H1 (cell line): ENCODE measurements around the gene EPS8. TPM values are rescaled to one million over a fixed set of nuclear protein-coding genes. Genes with fewer than 3 reads are reported as not detected.

Experiments
- CTCF ChIA-PET: fragments of 300-600 bp; sonication (Branson Sonifier 250); formaldehyde crosslinking; loops from one replicate; lab custom pipeline; 2021; ENCODE audit not compliant: partially characterized antibody; lab: Charles Lee
- POLR2A ChIA-PET: fragments of 300-600 bp; sonication (Branson Sonifier 250); formaldehyde crosslinking; loops from one replicate; lab custom pipeline; 2021; ENCODE audit warnings: inconsistent platforms; ENCODE audit not compliant: partially characterized antibody; lab: Charles Lee
- DNase-seq, 2 experiments: peaks; one replicate each; pipeline versions ENCODE4 v3.0.0 to v3.0.0-alpha.2; 2010 to 2022; ENCODE audit warnings: low spot score in 2 of 2, low read depth in 1 of 2, mixed read lengths in 1 of 2
- FAIRE-seq: peaks from 2 replicates; lab custom pipeline; 2011; peaks lifted over from hg19 to GRCh38; lab: Jason Lieb, UNC
- H2AFZ ChIP-seq: 2 replicates; pipeline ENCODE4 v1.8.1; 2012; ENCODE audit warnings: low read length, inconsistent platforms
- H2AK5ac ChIP-seq: 2 replicates; pipeline ENCODE4 v1.6.1; 2013; ENCODE audit warnings: low read depth, low read length
- H2BK120ac ChIP-seq: replicated peaks from 2 replicates; pipeline ENCODE3; 2013; ENCODE audit warnings: low read depth, low read length, inconsistent platforms
- H2BK12ac ChIP-seq: 2 replicates; pipeline ENCODE4 v1.6.1; 2013; ENCODE audit warnings: low read depth, low read length
- H2BK15ac ChIP-seq: 2 replicates; pipeline ENCODE4 v1.6.1; 2013; ENCODE audit warnings: low read length
- H2BK20ac ChIP-seq: 2 replicates; pipeline ENCODE4 v1.6.1; 2013; ENCODE audit warnings: low read length
- H2BK5ac ChIP-seq: 2 replicates; pipeline ENCODE4 v1.6.1; 2013; ENCODE audit warnings: low read depth, low read length
- H3K14ac ChIP-seq: 2 replicates; pipeline ENCODE4 v1.6.1; 2013; ENCODE audit warnings: inconsistent platforms; ENCODE audit not compliant: insufficient read length
- H3K18ac ChIP-seq: 2 replicates; pipeline ENCODE4 v1.6.1; 2013; ENCODE audit warnings: low read length; ENCODE audit errors: extremely low read depth
- H3K23ac ChIP-seq: 2 replicates; pipeline ENCODE4 v1.6.1; 2013; ENCODE audit warnings: inconsistent platforms; ENCODE audit not compliant: insufficient read length
- H3K23me2 ChIP-seq: 2 replicates; pipeline ENCODE4 v1.6.1; 2013; ENCODE audit warnings: low read depth, low read length
- H3K27ac ChIP-seq: 2 replicates; pipeline ENCODE4 v1.6.1; 2011; ENCODE audit warnings: low read depth, low read length, inconsistent platforms
- H3K27me3 ChIP-seq, 4 experiments: replicated peaks in 1 of 4; 1 replicate in 1 of 4; 2 replicates in 3 of 4; pipeline versions ENCODE4 v1.6.1 to v1.8.1; 2011 to 2013; ENCODE audit warnings: low read length in 3 of 4, mild to moderate bottlenecking in 3 of 4, inconsistent platforms in 2 of 4, mixed read lengths in 2 of 4, moderate library complexity in 1 of 4; ENCODE audit not compliant: control insufficient read depth in 3 of 4, insufficient read depth in 3 of 4; ENCODE audit errors: extremely low read depth in 1 of 4
- H3K36me3 ChIP-seq, 4 experiments: 2 replicates each; pipeline versions ENCODE4 v1.6.1 to v1.8.1; 2011 to 2013; ENCODE audit warnings: mild to moderate bottlenecking in 4 of 4, low read length in 3 of 4, moderate library complexity in 2 of 4, control low read depth in 1 of 4, inconsistent platforms in 1 of 4; ENCODE audit not compliant: insufficient read depth in 4 of 4, control insufficient read depth in 2 of 4
- H3K4ac ChIP-seq: replicated peaks from 2 replicates; pipeline ENCODE3; 2013; ENCODE audit warnings: low read length, low read depth, mixed read lengths, inconsistent platforms; ENCODE audit not compliant: insufficient read length
- H3K4me1 ChIP-seq, 4 experiments: replicated peaks in 1 of 4; 1 replicate in 1 of 4; 2 replicates in 3 of 4; pipeline versions ENCODE4 v1.6.1 to v1.8.1; 2011 to 2013; ENCODE audit warnings: low read length in 3 of 4, inconsistent platforms in 2 of 4, mixed read lengths in 1 of 4; ENCODE audit not compliant: insufficient read depth in 4 of 4, control insufficient read depth in 3 of 4
- H3K4me2 ChIP-seq, 2 experiments: 2 replicates each; pipeline versions ENCODE4 v1.6.1 to v1.8.1; 2011 to 2013; ENCODE audit warnings: low read depth in 2 of 2, low read length in 2 of 2, control low read depth in 1 of 2, inconsistent platforms in 1 of 2, mild to moderate bottlenecking in 1 of 2; ENCODE audit not compliant: insufficient read depth in 1 of 2
- H3K4me3 ChIP-seq, 4 experiments: fragments of 200-600, 300-600 bp in 1 of 4; sonication (generic), shearing (Covaris generic), sonication (Bioruptor Twin) in 1 of 4; 2 replicates each; pipeline versions ENCODE4 v1.5.1 to v1.8.1; 2011 to 2016; ENCODE audit warnings: low read length in 4 of 4, low read depth in 3 of 4, control low read depth in 2 of 4, inconsistent platforms in 2 of 4, mild to moderate bottlenecking in 2 of 4, mixed read lengths in 1 of 4, moderate library complexity in 1 of 4; ENCODE audit not compliant: insufficient read depth in 2 of 4; ENCODE audit errors: extremely low read depth in 1 of 4
- H3K56ac ChIP-seq: replicated peaks from 2 replicates; pipeline ENCODE3; 2013; ENCODE audit warnings: low read depth, mild to moderate bottlenecking, mixed read lengths, low read length, inconsistent platforms; ENCODE audit not compliant: insufficient read length
- H3K79me1 ChIP-seq: 2 replicates; pipeline ENCODE4 v1.6.1; 2013; ENCODE audit warnings: low read depth, low read length, control low read depth
- H3K79me2 ChIP-seq, 2 experiments: 2 replicates each; pipeline versions ENCODE4 v1.6.1 to v1.8.1; 2012 to 2013; ENCODE audit warnings: low read length in 2 of 2, mild to moderate bottlenecking in 2 of 2, inconsistent platforms in 1 of 2; ENCODE audit not compliant: insufficient read depth in 2 of 2, control insufficient read depth in 1 of 2
- H3K9ac ChIP-seq, 4 experiments: replicated peaks in 1 of 4; 1 replicate in 1 of 4; 2 replicates in 3 of 4; pipeline versions ENCODE4 v1.6.1 to v1.8.1; 2011 to 2013; ENCODE audit warnings: low read depth in 3 of 4, low read length in 3 of 4, control low read depth in 2 of 4, mild to moderate bottlenecking in 2 of 4, moderate library complexity in 2 of 4, inconsistent platforms in 1 of 4; ENCODE audit errors: extremely low read depth in 1 of 4
- H3K9me3 ChIP-seq, 2 experiments: 2 replicates each; pipeline versions ENCODE4 v1.6.1 to v1.8.1; 2012 to 2013; ENCODE audit warnings: mild to moderate bottlenecking in 2 of 2, moderate library complexity in 2 of 2, control low read depth in 1 of 2, inconsistent platforms in 1 of 2, low read depth in 1 of 2, low read length in 1 of 2, mixed read lengths in 1 of 2; ENCODE audit not compliant: insufficient read depth in 2 of 2
- H4K20me1 ChIP-seq, 2 experiments: replicated peaks in 1 of 2; 2 replicates each; pipeline versions ENCODE3 to v1.8.1; 2011 to 2013; ENCODE audit warnings: inconsistent platforms in 2 of 2, low read length in 2 of 2, mild to moderate bottlenecking in 1 of 2; ENCODE audit not compliant: insufficient read depth in 2 of 2, control insufficient read depth in 1 of 2
- H4K5ac ChIP-seq: 2 replicates; pipeline ENCODE4 v1.6.1; 2013; ENCODE audit warnings: low read length, low read depth, mixed read lengths, inconsistent platforms; ENCODE audit not compliant: insufficient read length
- H4K8ac ChIP-seq: 2 replicates; pipeline ENCODE4 v1.8.0; 2013; ENCODE audit warnings: mild to moderate bottlenecking, moderate library complexity, low read length, inconsistent platforms; ENCODE audit not compliant: insufficient read depth; ENCODE audit errors: extremely low read depth
- H4K91ac ChIP-seq: replicated peaks from 2 replicates; pipeline ENCODE3; 2013; ENCODE audit warnings: low read length, mixed read lengths, inconsistent platforms; ENCODE audit not compliant: insufficient read length
- ASH2L ChIP-seq: fragments of 200-600, 300-600 bp; sonication (generic); IDR thresholded peaks from one replicate; pipeline ENCODE4 v1.7.1; 2017; ENCODE audit warnings: low read length
- BCL11A ChIP-seq, 2 experiments: IDR thresholded peaks; one replicate each; pipeline ENCODE4 v1.6.1; 2011; ENCODE audit warnings: low read depth in 2 of 2, low read length in 2 of 2, mild to moderate bottlenecking in 2 of 2
- BRCA1 ChIP-seq: IDR thresholded peaks from 2 replicates; pipeline ENCODE4 v1.6.1; 2012; ENCODE audit warnings: low read depth, low read length, improper control_type of control experiment
- CEBPB ChIP-seq: IDR thresholded peaks from 2 replicates; pipeline ENCODE4 v1.6.1; 2012; ENCODE audit warnings: low read depth, low read length
- CHD1 ChIP-seq: IDR thresholded peaks from 2 replicates; pipeline ENCODE4 v1.6.1; 2012; ENCODE audit warnings: low read depth, low read length, improper control_type of control experiment
- FOSL1 ChIP-seq: IDR thresholded peaks from 2 replicates; pipeline ENCODE4 v1.6.1; 2011; ENCODE audit warnings: mild to moderate bottlenecking, low read depth, low read length, moderate library complexity; ENCODE audit not compliant: insufficient read depth
- HDAC6 ChIP-seq: IDR thresholded peaks from one replicate; pipeline ENCODE4 v1.7.1; 2012; ENCODE audit warnings: low read depth, mild to moderate bottlenecking, inconsistent platforms, low read length, moderate library complexity
- JUND ChIP-seq: IDR thresholded peaks from 2 replicates; pipeline ENCODE4 v1.6.1; 2011; ENCODE audit warnings: mild to moderate bottlenecking, improper control_type of control experiment, low read length
- KDM5A ChIP-seq: fragments of 200-600 bp; IDR thresholded peaks from 2 replicates; pipeline ENCODE4 v1.7.1; 2012; ENCODE audit warnings: mild to moderate bottlenecking, low read length, inconsistent platforms, mixed read lengths
- MAFK ChIP-seq: IDR thresholded peaks from 2 replicates; pipeline ENCODE4 v1.6.1; 2012; ENCODE audit warnings: low read depth, mild to moderate bottlenecking, improper control_type of control experiment, low read length
- POLR2AphosphoS5 ChIP-seq: IDR thresholded peaks from 2 replicates; pipeline ENCODE4 v1.6.1; 2011; ENCODE audit warnings: low read depth, low read length
- SIN3A ChIP-seq, 2 experiments: IDR thresholded peaks in 1 of 2; conservative IDR thresholded peaks in 1 of 2; 2 replicates each; pipeline ENCODE4 v1.6.1; 2011 to 2012; ENCODE audit warnings: low read length in 2 of 2, improper control_type of control experiment in 1 of 2, low read depth in 1 of 2, mild to moderate bottlenecking in 1 of 2
- SIX5 ChIP-seq: IDR thresholded peaks from 2 replicates; pipeline ENCODE4 v1.6.1; 2011; ENCODE audit warnings: mild to moderate bottlenecking, low read depth, low read length
- SP1 ChIP-seq: IDR thresholded peaks from 2 replicates; pipeline ENCODE4 v1.6.1; 2011; ENCODE audit warnings: low read depth, low read length
- SUZ12 ChIP-seq: fragments of 200-600 bp; sonication (generic); IDR thresholded peaks from 2 replicates; pipeline ENCODE4 v1.6.1; 2012; ENCODE audit warnings: mild to moderate bottlenecking, inconsistent platforms, low read length, moderate library complexity, mixed read lengths
- TCF12 ChIP-seq: IDR thresholded peaks from 2 replicates; pipeline ENCODE4 v1.6.1; 2011; ENCODE audit warnings: low read depth, mild to moderate bottlenecking, low read length
- polyA plus RNA-seq, 7 experiments: library from polyadenylated mRNA; depleted of rRNA in 3 of 7; stranded (reverse) in 5 of 7; unstranded in 2 of 7; fragments of >200 nt in 5 of 7; fragments of 200-250 nt in 2 of 7; gene quantifications; 1 replicate in 5 of 7; 2 replicates in 1 of 7; 4 replicates in 1 of 7; pipeline versions ENCODE4 v1.2.1 to v1.2.3, GENCODE V29; 2011 to 2013; ENCODE audit warnings: missing spikeins in 2 of 7, mixed read lengths in 2 of 7
- total RNA-seq: library from RNA; stranded (reverse); fragmentation: NEBNext Ultra II Directional; extraction: Animal tissue kit (Norgen Biotek cat#: 25700); gene quantifications from 2 replicates; pipeline ENCODE4 v1.2.1, GENCODE V29; 2021

The EPS8 gene
- total and polyA plus RNA-seq, 2 of the 8 experiments (the other 6 are each of a cell fraction or from before 2014, with no cell fraction given): 3.0 to 4.6 TPM

DNA sequence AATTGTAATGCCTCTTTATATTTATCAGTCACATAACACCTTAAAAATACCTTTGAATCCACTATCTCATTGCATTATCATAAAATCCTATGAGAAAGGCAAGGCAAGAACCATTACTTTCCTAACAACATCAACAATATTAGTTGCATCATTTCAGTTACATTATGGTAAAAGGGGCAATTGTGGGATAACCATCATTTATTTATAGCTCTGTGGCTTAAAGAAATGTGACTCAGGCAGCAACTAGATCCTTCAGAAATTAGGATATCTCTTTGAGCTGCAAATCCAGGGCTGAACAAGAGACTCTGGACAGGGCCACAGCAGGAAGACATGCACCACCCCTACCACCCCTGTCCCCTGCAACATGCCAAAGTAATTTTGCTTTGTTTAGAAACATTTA, 36.4 kb downstream of the EPS8 start:
- H3K4me2 ChIP-seq: no peak overlapping the region
- H2BK15ac ChIP-seq: no peak overlapping the region
- H2BK12ac ChIP-seq: no peak overlapping the region
- no peaks in the 10 kb centered on the region for H3K9me3 ChIP-seq
- no peak overlapping the region for H2BK120ac ChIP-seq
- DNase-seq (no peak), FAIRE-seq (no peak)
- POLR2A ChIA-PET: no interaction called here
- no peak overlapping the region for H3K4ac ChIP-seq
- H3K23ac ChIP-seq: no peak overlapping the region
- no peak overlapping the region for H2BK20ac ChIP-seq
- no peaks in the 10 kb centered on the region for H3K36me3 ChIP-seq
- CTCF ChIA-PET: interaction anchor here (1.2 to 2.6 kb wide), 2 partner anchors 20 to 32 kb away, joined by 3 to 10 read pairs; no protein-coding TSS in a partner anchor
- no peaks in the 10 kb centered on the region for H3K79me1 ChIP-seq
- H4K20me1 ChIP-seq: no peaks in the 10 kb centered on the region
- no peak overlapping the region for H2AK5ac ChIP-seq
- H4K8ac ChIP-seq: no peak overlapping the region
- H3K4me3 ChIP-seq: no peak overlapping the region
- no peak overlapping the region for H2BK5ac ChIP-seq
- no peak overlapping the region for H2AFZ ChIP-seq
- no peak overlapping the region for H3K14ac ChIP-seq
- H3K23me2 ChIP-seq: no peaks in the 10 kb centered on the region
- H3K4me1 ChIP-seq: peaks cover 0 to 4% (median 0%) of the 10 kb centered on the region in 4 experiments; a peak in 1 of 7 replicates
- no peaks in the 10 kb centered on the region for H3K27me3 ChIP-seq
- no peak overlapping the region for H3K27ac ChIP-seq
- H4K5ac ChIP-seq: no peak overlapping the region
- H3K56ac ChIP-seq: no peak overlapping the region
- H4K91ac ChIP-seq: no peak overlapping the region
- H3K79me2 ChIP-seq: no peaks in the 10 kb centered on the region
- no peak overlapping the region for H3K9ac ChIP-seq
- no peak overlapping the region for H3K18ac ChIP-seq
- TF ChIP-seq SIX5 (no peak), SIN3A (conservative IDR thresholded peaks at IDR 0.05 in 1 of 2, IDR thresholded peaks at IDR 0.05 in 1 of 2; ENCODE audit: low read depth in 1 of 2, low read length in 2 of 2) (no peak), HDAC6 (no peak), SUZ12 (no peak), KDM5A (no peak), BRCA1 (no peak), ASH2L (no peak), FOSL1 (no peak), BCL11A (IDR thresholded peaks at IDR 0.05; ENCODE audit: low read depth in 2 of 2, low read length in 2 of 2) (no peak), CEBPB (no peak), POLR2AphosphoS5 (no peak), JUND (no peak), CHD1 (no peak), TCF12 (no peak), SP1 (no peak), MAFK (no peak)
